Hepatocyte (in vitro differentiated cells): ENCODE measurements around the gene GDF11. TPM values are rescaled to one million over a fixed set of nuclear protein-coding genes. Genes with fewer than 3 reads are reported as not detected.

ENCODE experiments used
- DNase-seq: peaks from one replicate; pipeline ENCODE4 v3.0.0-alpha.2; 2016; ENCODE audit warnings: low spot score
- H2AFZ ChIP-seq: fragments of 200-600 bp; sonication (generic); 2 replicates; pipeline ENCODE4 v1.6.0; 2016; ENCODE audit warnings: antibody characterized with exemption, mild to moderate bottlenecking
- H3K27ac ChIP-seq: fragments of 200-600 bp; sonication (generic); 2 replicates; pipeline ENCODE4 v1.5.1; 2016; ENCODE audit warnings: mild to moderate bottlenecking
- H3K27me3 ChIP-seq: fragments of 200-600 bp; sonication (generic); 2 replicates; pipeline ENCODE4 v1.6.1; 2016
- H3K36me3 ChIP-seq: fragments of 200-600 bp; sonication (generic); replicated peaks from 2 replicates; pipeline ENCODE4 v1.5.1; 2016; ENCODE audit warnings: low read depth; ENCODE audit not compliant: insufficient read depth
- H3K4me1 ChIP-seq: fragments of 200-600 bp; sonication (generic); 2 replicates; pipeline ENCODE4 v1.5.1; 2016; ENCODE audit warnings: mild to moderate bottlenecking, moderate library complexity; ENCODE audit not compliant: insufficient read depth
- H3K4me2 ChIP-seq: fragments of 200-600 bp; sonication (generic); 2 replicates; pipeline ENCODE4 v1.6.0; 2016
- H3K4me3 ChIP-seq: fragments of 200-600 bp; sonication (generic); 2 replicates; pipeline ENCODE4 v1.5.1; 2016; ENCODE audit warnings: mild to moderate bottlenecking
- H3K79me2 ChIP-seq: fragments of 200-600 bp; sonication (generic); 2 replicates; pipeline ENCODE4 v1.6.0; 2017; ENCODE audit warnings: mild to moderate bottlenecking
- H3K9me2 ChIP-seq: fragments of 200-600 bp; sonication (generic); replicated peaks from 2 replicates; pipeline ENCODE4 v1.6.0; 2017; ENCODE audit warnings: mild to moderate bottlenecking; ENCODE audit not compliant: insufficient read depth
- H3K9me3 ChIP-seq: fragments of 200-600 bp; sonication (generic); 2 replicates; pipeline ENCODE4 v1.5.1; 2016; ENCODE audit warnings: low read depth, mild to moderate bottlenecking
- H4K20me1 ChIP-seq: fragments of 200-600 bp; sonication (generic); 2 replicates; pipeline ENCODE4 v1.6.0; 2016; ENCODE audit warnings: mild to moderate bottlenecking; ENCODE audit not compliant: insufficient read depth, poor library complexity, severe bottlenecking
- EZH2 ChIP-seq: fragments of 200-600 bp; sonication (generic); IDR thresholded peaks from 2 replicates; pipeline ENCODE4 v1.6.1; 2016; ENCODE audit warnings: antibody characterized with exemption, mild to moderate bottlenecking, borderline replicate concordance
- EZH2phosphoT487 ChIP-seq: fragments of 200-600 bp; sonication (generic); IDR thresholded peaks from one replicate; pipeline ENCODE4 v1.6.1; 2018; ENCODE audit warnings: antibody characterized with exemption, mild to moderate bottlenecking, low read depth, moderate library complexity; ENCODE audit not compliant: unreplicated experiment, severe bottlenecking
- WGBS: methylation state at CpG from one replicate; pipeline ENCODE4 v1.1.6; 2016; ENCODE audit warnings: low lambda C conversion rate; ENCODE audit errors: missing lambda C conversion rate; 5-methylcytosine and 5-hydroxymethylcytosine counted together
- polyA plus RNA-seq: library from polyadenylated mRNA; unstranded; fragments of >200 nt; fragmentation: Nextera tagmentation; extraction: Ambion mirVana; gene quantifications from 2 replicates; pipeline ENCODE4 v1.2.1, GENCODE V29; 2016
- total RNA-seq: library from RNA; depleted of rRNA; stranded (reverse); fragments of >200 nt; gene quantifications from 2 replicates; pipeline ENCODE4 v1.2.3, GENCODE V29; 2014
- TF ChIP-seq, protein P1 (sequence below): fragments of 200-600 bp; sonication (generic); IDR thresholded peaks from 2 replicates; pipeline ENCODE4 v1.5.1; 2016; ENCODE audit warnings: antibody characterized with exemption, mild to moderate bottlenecking; ENCODE audit not compliant: poor library complexity

Gene GDF11
- total and polyA plus RNA-seq, 2 experiments from 2014 or later = 4.1 to 7.9 TPM

DNA sequence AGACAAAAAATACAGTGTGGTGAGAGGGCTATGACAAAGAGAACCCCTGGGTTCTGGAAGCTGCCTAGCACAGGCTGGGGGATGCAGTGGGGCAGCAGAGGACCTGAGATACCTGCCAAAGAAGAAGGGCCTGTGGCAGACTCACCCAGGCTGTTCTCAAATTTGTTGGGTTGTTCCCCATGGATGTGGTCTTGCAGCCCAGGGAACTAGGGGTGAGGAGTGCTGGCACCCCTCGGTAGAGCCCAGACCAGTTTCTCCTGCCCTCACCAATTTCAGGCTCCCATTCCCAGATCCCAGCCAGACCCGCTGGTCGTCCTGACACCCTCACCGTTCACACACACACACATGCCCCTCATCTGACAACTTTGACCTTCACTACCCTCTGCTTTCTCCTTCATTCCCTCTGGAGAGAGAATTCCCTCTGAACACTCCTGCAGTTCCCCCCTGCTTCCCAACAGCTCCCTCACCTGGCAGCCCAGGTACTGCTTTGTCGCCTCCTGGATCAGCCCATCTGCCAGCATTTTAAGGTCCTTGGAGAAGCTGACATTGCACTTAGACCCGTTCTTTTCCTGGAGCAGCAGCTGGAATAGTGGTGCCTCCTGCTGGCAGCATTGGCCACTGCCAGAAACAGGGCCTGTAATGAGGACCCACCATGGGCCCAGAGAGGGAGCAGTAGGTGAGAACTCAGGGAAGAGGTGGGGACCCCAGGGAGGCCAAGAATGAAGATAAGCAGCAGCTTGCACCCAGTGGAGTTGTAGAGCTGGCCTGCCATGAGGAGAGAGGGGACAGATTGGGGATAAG, 5.9 kb upstream of the GDF11 start:
- peak; percentile 88 for DNase-seq
- no peak overlapping the region for H3K4me3 ChIP-seq
- H3K27me3 ChIP-seq = no peaks in the 10 kb centered on the region
- peak overlapping the region; percentile 81 for H3K4me2 ChIP-seq
- peaks cover 10% of the 10 kb centered on the region for H3K4me1 ChIP-seq
- H3K36me3 ChIP-seq = no peaks in the 10 kb centered on the region
- peaks cover 10% of the 10 kb centered on the region for H3K79me2 ChIP-seq
- H3K9me2 ChIP-seq = no peaks in the 10 kb centered on the region
- H4K20me1 ChIP-seq = no peaks in the 10 kb centered on the region
- H3K9me3 ChIP-seq = no peaks in the 10 kb centered on the region
- 35% methylated on average over 6 of the region's 6 CpGs for WGBS
- H3K27ac ChIP-seq = peak overlapping the region; percentile 82
- no peak overlapping the region for H2AFZ ChIP-seq
- TF ChIP-seq EZH2 = no peak
- TF ChIP-seq, protein P1, sequence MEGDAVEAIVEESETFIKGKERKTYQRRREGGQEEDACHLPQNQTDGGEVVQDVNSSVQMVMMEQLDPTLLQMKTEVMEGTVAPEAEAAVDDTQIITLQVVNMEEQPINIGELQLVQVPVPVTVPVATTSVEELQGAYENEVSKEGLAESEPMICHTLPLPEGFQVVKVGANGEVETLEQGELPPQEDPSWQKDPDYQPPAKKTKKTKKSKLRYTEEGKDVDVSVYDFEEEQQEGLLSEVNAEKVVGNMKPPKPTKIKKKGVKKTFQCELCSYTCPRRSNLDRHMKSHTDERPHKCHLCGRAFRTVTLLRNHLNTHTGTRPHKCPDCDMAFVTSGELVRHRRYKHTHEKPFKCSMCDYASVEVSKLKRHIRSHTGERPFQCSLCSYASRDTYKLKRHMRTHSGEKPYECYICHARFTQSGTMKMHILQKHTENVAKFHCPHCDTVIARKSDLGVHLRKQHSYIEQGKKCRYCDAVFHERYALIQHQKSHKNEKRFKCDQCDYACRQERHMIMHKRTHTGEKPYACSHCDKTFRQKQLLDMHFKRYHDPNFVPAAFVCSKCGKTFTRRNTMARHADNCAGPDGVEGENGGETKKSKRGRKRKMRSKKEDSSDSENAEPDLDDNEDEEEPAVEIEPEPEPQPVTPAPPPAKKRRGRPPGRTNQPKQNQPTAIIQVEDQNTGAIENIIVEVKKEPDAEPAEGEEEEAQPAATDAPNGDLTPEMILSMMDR = peak; percentile 82

GRCh38 chr12:55737581-55738122, 5.3 kb upstream of the GDF11 start:
- peak; percentile 32 for DNase-seq
- H3K36me3 ChIP-seq = no peaks in the 10 kb centered on the region
- no peaks in the 10 kb centered on the region for H3K27me3 ChIP-seq
- H3K9me2 ChIP-seq = no peaks in the 10 kb centered on the region
- H2AFZ ChIP-seq = peak overlapping the region; percentile 66
- WGBS = 11% methylated on average over 3 of the region's 4 CpGs
- H3K79me2 ChIP-seq = peaks cover 4% of the 10 kb centered on the region
- no peaks in the 10 kb centered on the region for H3K9me3 ChIP-seq
- H4K20me1 ChIP-seq = no peaks in the 10 kb centered on the region
- TF ChIP-seq EZH2 = no peak
- TF ChIP-seq EZH2phosphoT487 = no peak
- TF ChIP-seq, protein P1 = no peak
- H3K4me3 ChIP-seq = no peak overlapping the region
- peak overlapping the region; percentile 81 for H3K4me2 ChIP-seq
- H3K4me1 ChIP-seq = peaks cover 10% of the 10 kb centered on the region
- peak overlapping the region; percentile 82 for H3K27ac ChIP-seq

DNA sequence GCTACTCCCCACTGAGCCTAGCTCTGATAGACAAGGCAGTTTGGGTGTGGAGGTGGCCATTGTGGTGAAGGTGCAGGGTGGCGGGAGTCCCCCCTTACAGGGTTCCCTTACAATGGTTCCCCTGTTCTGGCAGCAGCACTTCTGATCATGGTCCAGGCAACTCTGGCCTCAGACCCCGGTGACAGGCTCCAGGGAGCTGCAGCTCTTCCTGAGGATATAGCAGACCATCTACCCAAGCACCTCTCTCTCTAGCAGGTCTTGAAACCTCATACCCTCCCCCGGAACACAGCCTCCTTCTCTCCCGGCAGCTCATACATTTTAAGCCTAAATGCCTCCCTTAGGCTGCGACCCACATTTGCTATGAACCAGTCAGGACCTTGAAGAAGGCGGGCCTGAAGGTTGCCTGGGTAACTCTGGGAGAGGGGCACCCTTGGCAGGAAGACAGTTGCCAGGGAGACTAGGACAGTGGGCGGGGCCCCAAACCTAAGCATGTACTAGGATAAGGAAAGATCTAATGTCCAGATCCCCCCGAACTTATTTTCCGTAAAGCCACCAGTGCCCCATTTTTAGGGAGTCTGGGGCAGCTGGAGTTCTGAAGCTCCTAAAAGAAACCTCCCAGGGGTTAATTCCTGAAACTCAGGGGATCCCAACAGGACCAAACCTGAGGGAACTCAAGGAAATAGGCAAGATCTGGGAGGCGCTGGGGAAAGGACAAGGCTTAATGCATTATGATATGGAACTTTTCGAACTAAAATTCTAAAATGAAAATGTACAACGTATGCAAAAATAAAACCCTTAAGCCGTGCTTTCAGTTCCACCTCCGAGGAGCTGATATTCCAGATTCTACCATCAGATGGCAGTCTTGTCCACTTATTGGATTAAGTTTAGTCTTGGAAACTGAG, 4.5 kb upstream of the GDF11 start:
- TF ChIP-seq, protein P1 = peak; percentile 94
- TF ChIP-seq EZH2 = no peak
- H3K79me2 ChIP-seq = no peaks in the 10 kb centered on the region
- peak overlapping the region; percentile 66 for H2AFZ ChIP-seq
- WGBS = 2% methylated on average over 14 of the region's 14 CpGs
- H3K27me3 ChIP-seq = no peaks in the 10 kb centered on the region
- no peaks in the 10 kb centered on the region for H3K9me3 ChIP-seq
- H3K4me2 ChIP-seq = peak overlapping the region; percentile 81
- H3K9me2 ChIP-seq = no peaks in the 10 kb centered on the region
- H4K20me1 ChIP-seq = no peaks in the 10 kb centered on the region
- peak overlapping the region; percentile 82 for H3K27ac ChIP-seq
- no peaks in the 10 kb centered on the region for H3K36me3 ChIP-seq
- peak; percentile 90 for DNase-seq
- H3K4me3 ChIP-seq = peak overlapping the region; percentile 56
- peaks cover 10% of the 10 kb centered on the region for H3K4me1 ChIP-seq
